Stimulated activated CD4-positive, alpha-beta T cell treated with anti-CD3 and anti-CD28 coated beads, Interleukin-12 subunit alpha, Interleukin-12 subunit beta, amount 100 ng/mL, for 4 hours (primary cell): ENCODE data around the gene CDC123.
A peak's percentile ranks its signal among the peaks of the same experiment; 100 is the strongest.
"Not testable (repeated sequence)": the region's sequence is repeated elsewhere in the genome, so short reads cannot be mapped to it uniquely, and the experiment has no call there.

Experiments
- DNase-seq: peaks from one replicate; pipeline ENCODE4 v3.0.0-alpha.2; 2020

The CDC123 gene

GRCh38 chr10:12237265-12238220 is 41.6 kb downstream of the CDC123 start:
- DNase-seq = no peak

- no peak for DNase-seq
Observed at GRCh38 chr10:12238821-12239220, 42.8 kb downstream of the CDC123 start.

- peak; percentile 28 for DNase-seq
Observed at GRCh38 chr10:12241810-12242529, 46.0 kb downstream of the CDC123 start.

- DNase-seq = no peak
Observed at GRCh38 chr10:12243864-12244620, 48.1 kb downstream of the CDC123 start.

- DNase-seq = no peak
Observed at GRCh38 chr10:12250181-12250580, 54.2 kb downstream of the CDC123 start.

- DNase-seq = not testable (repeated sequence)
Observed at GRCh38 chr10:12250702-12251101, 54.7 kb downstream of the CDC123 start.

GRCh38 chr10:12251581-12251980 is 55.6 kb downstream of the CDC123 start:
- no peak for DNase-seq

GRCh38 chr10:12252882-12253546 is 57.0 kb downstream of the CDC123 start:
- no peak for DNase-seq

GRCh38 chr10:12255048-12255447 is 59.1 kb downstream of the CDC123 start:
- DNase-seq = no peak

- no peak for DNase-seq
Observed at GRCh38 chr10:12259988-12260387, 64.0 kb downstream of the CDC123 start.

GRCh38 chr10:12262278-12262981 is 66.4 kb downstream of the CDC123 start:
- no peak for DNase-seq

GRCh38 chr10:12264204-12264940 is 68.4 kb downstream of the CDC123 start:
- DNase-seq = peak; percentile 69

GRCh38 chr10:12269056-12269455 is 73.1 kb downstream of the CDC123 start:
- no peak for DNase-seq

- DNase-seq = no peak
Observed at GRCh38 chr10:12271210-12271540, 75.2 kb downstream of the CDC123 start.

GRCh38 chr10:12277862-12278261 is 81.9 kb downstream of the CDC123 start:
- DNase-seq = not testable (repeated sequence)

GRCh38 chr10:12279281-12279680 is 83.3 kb downstream of the CDC123 start:
- no peak for DNase-seq

- DNase-seq = no peak
Observed at GRCh38 chr10:12287772-12288171, 91.8 kb downstream of the CDC123 start.

GRCh38 chr10:12297784-12298183 is 101.8 kb downstream of the CDC123 start:
- DNase-seq = not testable (repeated sequence)

GRCh38 chr10:12299222-12299965 is 103.4 kb downstream of the CDC123 start:
- DNase-seq = no peak
